GM18861 (cell line): Measurements from ENCODE around the gene KCNJ15.

ENCODE experiments used
- ATAC-seq: cut with Tn5 transposase; IDR thresholded peaks from one replicate; pipeline ENCODE4 v1.9.1; 2021; ENCODE audit not compliant: unreplicated experiment

Gene KCNJ15

DNA sequence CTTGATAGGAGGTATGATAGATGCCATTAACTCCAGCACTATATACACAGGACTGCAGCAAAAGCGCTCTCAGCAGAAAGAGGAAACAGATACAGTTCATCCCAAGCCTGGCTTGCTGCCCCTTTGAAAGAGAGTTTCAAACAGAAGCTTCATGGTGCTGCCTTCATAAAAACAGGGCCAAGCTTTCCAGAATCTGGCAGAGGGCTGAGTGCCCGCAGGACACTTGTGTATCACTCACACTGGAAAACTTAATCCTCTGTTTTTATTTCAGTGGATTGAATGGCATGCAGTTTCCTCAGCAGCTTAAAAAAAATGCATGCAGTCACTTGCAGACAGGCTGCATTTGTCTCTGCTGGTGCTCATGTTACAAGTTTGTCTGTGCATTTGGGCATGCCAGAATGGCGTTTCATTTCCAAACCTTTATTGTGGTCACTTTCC, 40.4 kb downstream of the KCNJ15 start:
- no peak for ATAC-seq

DNA sequence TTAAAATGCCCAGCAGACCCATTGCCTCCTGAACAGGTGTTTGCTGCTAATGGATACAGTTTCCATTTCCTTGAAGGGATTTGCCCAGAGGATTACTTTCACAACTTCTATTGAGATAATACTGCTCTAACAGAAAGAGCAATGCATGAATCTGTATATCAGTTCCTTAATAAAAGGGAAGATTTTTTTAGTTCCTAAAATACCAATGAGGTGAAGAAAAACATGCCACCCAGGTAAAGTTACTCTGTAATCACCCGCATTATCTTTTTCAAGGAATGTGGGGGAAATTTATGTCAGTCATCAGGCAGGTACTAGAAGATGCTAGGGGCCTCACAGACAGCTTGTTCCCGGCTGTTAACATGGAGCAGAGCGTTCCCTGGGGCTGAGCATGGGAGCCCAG, 41.1 kb downstream of the KCNJ15 start:
- ATAC-seq = no peak

DNA sequence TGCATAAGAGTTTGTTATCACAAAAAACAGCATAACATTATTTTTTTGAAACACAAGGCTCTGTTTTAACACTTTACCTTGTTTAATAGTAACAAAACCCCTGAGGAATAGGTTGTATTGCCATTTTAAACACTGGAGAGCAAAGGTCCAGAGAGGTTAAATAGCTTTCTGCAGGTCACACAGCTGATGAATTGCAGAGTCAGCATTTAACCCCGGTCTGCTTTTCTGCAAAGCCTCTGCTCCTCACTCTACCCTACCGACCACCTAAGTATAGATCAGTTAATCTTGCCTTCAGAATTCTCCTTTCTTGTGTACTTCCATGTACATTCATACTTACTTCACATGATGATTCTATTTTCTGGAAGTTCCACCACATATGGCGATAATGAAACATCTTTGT, 42.0 kb downstream of the KCNJ15 start:
- ATAC-seq = no peak

DNA sequence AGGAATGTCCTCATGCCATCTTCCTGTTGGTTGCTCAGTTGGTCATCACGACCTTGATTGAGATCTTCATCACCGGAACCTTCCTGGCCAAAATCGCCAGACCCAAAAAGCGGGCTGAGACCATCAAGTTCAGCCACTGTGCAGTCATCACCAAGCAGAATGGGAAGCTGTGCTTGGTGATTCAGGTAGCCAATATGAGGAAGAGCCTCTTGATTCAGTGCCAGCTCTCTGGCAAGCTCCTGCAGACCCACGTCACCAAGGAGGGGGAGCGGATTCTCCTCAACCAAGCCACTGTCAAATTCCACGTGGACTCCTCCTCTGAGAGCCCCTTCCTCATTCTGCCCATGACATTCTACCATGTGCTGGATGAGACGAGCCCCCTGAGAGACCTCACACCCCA, 42.9 kb downstream of the KCNJ15 start:
- ATAC-seq = no peak

DNA sequence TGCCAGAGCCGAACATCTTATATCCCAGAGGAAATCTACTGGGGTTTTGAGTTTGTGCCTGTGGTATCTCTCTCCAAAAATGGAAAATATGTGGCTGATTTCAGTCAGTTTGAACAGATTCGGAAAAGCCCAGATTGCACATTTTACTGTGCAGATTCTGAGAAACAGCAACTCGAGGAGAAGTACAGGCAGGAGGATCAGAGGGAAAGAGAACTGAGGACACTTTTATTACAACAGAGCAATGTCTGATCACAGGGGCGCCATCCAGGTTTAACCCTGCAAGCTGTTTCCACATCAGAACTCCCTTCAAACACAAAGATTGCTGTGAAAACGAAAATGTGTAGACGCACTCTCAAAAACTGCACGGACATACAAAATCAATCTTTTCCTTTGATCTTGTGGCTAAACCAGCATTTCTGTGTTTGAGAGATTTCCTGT, 43.4 kb downstream of the KCNJ15 start:
- no peak for ATAC-seq

DNA sequence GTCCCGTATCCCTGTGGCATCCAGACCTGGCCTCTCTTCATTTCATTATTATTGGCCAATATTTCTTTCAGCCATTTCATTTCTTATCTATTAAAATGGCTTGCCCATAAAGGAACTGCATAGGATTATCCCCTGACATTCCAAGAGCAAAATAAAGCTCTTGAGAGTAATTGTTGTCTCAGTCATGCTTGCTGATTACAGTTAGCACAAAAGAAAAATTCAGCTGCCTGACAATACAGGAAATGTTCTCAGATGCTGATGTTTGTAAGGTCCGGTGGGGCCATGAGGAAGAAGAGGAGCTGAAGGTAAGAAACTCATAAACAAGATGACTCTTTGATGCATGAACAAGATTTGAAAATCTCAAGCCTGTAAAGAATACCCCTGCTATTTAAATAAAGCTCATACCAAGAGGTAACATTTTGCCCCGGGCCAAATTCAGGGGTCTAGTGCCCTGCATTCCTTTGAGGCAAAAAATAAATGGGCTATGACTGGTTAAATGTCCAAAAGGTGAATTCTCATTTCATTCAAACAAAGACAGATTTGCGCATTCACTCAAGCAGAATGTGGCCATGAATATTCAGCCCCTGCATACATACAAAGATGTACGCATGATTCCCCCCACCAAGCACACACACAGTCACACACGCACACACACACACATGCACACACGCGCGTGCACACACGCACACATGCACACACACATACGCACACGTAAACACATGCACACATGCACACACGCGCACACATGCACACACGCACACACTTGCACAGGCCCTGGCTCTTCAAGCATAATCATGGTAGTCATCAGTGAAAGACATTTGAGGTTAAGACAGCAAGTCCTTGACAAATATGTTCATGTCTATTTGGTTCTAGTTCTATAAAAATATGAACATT, 44.8 kb downstream of the KCNJ15 start:
- no peak for ATAC-seq

DNA sequence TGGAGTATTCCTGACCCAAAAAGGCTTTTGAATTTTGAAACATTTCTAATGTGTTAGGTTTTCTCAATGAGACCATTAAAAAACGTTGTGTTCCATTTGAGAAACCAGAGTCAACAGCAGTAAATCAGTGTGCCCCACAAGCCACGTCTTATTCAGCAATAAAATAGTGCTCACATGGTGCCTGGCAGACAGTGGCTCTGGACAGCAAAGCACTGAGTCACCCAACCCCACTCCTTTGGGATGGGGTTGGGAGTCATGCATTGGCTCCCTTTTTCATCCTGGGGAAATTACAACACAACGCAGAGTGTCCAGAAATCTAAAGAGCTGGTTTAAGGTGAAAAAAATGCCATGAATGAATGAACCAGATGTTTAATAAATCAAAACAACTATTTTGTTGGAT, 46.5 kb downstream of the KCNJ15 start:
- no peak for ATAC-seq

DNA sequence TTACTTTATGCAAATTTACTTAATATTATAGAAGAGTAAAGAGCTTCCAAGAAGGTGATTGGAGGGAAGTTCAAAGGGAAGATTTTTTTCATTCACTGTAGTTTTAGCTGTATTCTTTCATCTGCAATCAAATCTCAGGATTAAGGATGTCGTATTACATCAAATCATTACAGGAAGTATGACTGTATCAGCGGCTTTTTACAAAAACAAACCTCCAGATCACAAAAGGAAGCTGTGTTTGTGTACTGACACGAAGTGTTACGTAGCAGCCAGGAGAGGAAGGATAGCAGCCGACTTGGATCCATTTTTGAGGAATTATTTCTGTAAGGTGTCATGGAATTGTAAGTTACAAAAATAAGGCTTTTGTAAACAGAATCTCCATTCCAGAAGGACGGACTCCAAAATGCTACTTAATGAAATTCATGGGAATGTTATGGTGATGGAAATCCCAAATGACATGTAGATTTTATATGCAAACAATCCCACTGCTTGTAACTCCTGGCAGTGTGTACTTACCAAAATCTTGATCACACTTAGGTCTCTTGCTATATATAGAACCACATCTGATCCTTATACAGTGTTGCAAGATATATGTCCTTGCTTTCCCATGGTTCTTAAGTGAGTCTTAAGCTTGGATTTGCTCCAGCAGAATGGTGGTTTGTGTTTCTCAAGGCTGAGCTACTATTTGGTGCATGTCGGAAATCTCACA, 49.8 kb downstream of the KCNJ15 start:
- no peak for ATAC-seq

DNA sequence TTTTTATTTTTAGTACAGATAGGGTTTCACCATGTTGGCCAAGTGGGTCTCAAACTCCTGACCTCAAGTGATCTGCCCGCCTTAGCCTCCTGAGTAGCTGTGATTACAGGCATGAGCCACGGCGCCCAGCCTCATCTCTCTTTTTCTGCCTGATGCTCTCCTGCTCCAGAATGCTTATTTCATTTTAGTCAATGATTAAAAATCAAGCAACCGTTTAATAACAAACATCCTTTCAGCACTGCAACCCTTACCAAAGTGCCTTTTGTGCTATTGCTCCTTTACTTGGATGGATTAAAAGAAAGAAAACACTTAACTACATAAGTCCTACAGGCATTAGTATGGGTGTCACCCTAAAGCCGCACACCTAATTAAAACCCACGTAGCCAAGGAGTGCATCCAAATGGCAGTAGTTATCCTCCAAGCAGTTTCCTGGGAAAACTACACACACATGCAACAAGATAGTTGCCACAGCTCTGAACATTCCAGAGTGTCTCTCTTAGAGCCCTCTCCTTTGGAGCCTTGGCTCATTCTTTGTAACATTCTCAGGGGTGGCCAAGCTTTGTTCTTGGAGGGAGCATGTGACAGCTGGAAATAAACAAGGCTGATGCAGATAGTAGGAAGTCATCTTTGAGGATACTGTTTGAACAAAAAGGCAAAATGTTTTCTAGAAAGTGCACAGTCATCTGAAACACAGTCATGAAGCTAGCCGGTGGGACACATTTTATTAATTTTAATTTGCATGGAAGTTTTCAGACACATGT, 51.2 kb downstream of the KCNJ15 start:
- ATAC-seq = no peak

DNA sequence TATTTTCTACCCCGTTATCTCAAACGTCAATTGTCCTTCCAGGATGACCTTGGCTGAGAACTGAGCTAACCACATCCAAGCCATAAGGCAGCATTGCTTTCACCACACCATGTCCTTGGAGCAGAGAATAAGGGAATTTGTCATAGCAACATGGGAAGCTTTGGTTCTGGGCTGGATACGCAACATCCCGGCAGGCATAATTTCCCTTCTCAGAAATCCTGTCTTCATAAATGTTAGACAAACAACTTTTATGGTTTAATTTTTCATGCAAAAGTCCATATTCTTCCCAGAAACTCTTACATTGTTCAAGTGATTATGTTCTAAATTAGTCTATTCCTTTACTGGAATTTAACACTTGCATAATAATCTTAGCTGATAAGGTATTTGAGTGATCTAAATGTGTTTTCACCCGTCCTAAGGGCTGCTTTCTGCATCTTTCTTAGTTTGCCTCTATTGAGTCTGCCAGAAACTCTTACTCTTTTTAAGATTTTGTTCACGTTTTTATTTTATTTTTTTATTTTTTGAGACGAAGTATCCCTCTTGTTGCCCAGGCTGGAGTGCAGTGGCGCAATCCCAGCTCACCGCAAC, 51.8 kb downstream of the KCNJ15 start:
- ATAC-seq = no peak

DNA sequence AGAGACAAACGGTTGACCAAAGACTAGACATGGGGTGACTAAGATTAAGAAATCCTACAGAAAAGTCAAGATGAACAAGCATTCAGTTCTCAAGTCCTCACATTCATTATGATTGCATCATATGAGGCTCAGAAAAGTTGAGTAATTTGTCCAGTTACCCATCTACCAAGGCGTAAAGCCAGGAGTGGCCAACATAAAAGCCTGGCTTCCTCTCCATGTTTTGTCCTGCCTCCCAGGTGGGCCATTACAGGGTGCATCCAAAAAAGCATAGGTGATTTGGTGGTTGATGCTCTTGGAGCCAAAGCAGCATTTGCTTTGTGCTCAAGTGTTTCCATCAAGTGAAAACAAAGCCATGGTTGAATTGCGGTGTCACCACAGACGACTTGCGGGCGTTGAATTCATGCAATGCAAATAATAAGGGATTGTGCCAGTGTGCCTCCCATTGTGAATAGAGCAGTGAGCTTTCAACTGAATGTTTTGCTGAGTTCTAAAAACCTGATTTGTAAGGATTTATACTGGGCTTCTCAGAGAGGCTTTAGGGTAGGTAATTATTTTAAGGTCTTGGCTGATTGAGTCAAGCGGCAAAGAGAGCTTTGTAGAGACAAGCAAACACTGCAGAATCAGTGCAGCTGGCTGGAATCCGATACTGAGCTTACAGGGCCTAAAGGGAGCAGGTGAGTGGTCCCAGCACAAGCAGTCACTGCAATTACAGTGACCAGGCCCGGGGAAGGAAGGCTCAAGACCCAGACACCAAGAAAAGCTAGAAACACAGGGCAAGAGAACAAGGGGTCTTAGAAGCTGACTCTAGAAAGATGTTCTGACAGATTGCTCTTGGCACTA, 54.1 kb downstream of the KCNJ15 start:
- ATAC-seq = no peak

DNA sequence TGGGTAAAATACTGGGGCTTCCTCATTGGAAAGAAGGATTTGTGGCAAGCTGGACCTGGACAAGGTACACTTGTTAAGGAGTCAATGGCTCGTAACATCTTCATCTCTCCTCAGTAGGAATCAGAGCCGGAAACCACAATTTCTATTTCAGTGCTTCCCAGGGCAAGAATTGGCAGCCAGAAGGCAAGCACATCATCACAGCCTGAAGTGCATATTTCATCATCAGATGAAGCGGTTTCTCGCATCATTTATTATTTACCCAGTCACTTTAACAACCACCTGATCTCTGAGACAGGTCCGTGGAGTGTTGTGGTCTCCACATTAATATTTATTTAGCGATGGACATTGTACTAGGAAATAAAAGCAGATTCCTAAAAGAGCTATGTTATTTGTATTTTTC, 55.0 kb downstream of the KCNJ15 start:
- ATAC-seq = no peak

DNA sequence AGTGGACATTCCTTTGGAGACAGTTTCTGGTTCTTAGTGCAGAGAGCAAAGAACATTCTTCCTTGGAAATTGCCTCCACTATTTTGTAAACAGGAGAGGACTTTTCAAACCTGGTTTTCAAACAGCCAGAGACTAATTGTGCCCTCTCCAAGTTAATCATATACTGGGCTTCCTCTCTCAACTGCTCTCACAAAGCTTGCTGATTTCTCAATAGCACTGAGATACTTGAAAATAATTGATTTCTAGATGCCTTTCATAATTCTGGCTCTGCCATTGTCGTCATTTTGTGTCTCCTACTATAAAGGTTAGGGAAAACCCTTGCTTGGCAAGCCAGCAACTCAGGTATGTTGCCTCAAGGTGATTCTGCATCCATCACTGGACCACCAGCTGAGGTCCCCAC, 56.0 kb downstream of the KCNJ15 start:
- no peak for ATAC-seq

DNA sequence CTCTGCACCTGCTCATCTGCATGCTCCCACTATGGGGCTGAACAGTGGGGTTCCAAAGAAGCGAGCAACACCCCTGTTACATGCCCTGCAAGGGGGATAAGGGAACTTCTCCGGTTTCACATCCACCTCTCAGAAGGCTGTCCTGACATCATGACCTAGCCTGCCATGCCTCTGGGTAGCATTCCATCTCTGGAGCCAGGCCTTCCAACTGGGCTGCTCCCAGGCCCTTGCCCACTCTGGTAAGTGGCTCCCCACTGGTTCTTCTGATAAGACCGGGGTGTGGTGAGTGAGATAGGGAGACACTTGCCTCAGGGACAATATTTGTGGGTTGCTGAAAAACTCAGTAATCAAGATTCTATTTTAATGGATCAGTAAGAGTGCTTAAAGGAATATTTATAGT, 57.8 kb downstream of the KCNJ15 start:
- ATAC-seq = no peak

DNA sequence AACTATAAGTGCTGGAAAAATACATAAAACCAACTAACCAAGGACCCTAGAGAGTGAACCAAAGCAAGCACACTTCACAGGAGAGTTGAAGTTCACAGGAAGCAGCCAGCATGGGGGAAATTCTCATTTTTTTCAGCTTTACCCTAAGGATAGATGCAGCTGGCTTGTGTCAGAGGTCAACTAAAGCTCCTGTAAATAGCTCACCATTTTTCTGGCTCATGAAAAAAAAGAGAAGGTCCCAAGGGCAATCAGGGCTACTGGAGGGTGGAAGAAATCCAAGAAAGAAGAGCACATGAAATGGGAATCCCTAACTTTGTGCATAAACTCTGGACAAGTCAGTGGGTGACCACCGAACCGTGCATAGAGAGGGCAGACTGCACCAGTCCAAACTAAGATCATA, 58.3 kb downstream of the KCNJ15 start:
- no peak for ATAC-seq

DNA sequence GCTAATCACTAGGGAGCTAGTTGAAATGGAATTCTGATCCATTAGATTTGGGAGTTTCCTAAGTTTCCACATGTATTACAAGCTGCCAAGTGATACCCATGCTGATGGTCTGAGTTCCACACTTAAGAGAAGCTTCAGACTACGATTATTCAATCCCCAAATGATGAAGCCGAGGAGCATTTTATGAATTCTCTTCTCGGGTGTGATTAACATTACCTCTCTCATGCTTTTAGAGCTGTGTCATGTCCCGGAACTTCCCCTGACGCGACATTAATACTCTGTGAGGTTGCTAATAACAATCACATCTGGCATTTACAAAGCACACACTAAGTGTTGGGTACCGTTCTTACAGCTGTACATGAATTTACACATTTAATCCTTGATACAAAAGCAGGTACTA, 63.0 kb downstream of the KCNJ15 start:
- no peak for ATAC-seq

DNA sequence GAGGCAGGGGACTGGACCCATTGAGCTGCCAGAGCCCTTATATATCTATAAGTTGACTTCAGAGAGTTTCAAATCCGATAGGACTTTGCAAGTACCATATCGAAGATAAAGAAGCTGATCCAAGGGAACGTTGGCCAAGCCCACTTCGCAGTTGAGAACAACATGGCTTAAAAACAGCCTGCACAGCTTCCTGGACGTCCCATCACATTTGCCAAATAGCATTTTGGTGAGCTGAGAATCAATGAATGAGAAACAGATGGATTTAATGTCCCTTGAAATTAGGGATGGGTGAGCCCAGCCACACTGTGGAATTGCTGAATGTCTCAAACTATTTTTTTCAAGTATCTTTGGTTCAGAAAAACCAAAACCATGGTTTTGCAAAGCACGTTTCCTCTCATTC, 64.8 kb downstream of the KCNJ15 start:
- no peak for ATAC-seq

DNA sequence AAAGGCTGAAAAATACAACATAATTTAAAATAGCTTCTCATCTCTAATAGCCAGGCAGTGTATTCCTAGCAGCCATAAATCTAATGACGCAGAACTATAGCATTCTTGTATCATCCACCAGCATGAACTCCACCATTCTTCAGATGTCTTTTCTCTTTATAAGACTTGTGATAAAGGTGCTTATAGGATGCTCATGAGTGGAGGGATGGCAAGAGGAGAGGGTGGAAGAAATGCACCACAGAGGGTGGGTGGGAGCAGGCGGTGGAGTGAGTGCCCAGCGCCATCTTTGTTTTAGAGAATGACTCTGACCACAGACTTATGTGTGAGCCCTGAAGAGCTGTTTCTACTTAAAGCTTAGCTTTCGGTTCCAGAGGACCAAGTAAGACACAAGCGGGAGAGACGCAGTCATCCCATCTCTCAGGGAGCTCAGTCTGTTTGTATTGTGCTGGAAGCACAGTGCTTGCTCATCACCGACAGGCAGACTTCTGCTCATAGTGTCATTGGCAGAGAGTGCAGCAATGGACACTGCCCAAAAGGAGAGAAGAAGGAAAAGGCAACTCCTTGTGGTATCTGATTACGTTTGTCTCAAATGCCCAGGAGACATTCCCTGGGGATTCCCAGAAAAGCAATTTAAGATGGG, 65.6 kb downstream of the KCNJ15 start:
- ATAC-seq = no peak

DNA sequence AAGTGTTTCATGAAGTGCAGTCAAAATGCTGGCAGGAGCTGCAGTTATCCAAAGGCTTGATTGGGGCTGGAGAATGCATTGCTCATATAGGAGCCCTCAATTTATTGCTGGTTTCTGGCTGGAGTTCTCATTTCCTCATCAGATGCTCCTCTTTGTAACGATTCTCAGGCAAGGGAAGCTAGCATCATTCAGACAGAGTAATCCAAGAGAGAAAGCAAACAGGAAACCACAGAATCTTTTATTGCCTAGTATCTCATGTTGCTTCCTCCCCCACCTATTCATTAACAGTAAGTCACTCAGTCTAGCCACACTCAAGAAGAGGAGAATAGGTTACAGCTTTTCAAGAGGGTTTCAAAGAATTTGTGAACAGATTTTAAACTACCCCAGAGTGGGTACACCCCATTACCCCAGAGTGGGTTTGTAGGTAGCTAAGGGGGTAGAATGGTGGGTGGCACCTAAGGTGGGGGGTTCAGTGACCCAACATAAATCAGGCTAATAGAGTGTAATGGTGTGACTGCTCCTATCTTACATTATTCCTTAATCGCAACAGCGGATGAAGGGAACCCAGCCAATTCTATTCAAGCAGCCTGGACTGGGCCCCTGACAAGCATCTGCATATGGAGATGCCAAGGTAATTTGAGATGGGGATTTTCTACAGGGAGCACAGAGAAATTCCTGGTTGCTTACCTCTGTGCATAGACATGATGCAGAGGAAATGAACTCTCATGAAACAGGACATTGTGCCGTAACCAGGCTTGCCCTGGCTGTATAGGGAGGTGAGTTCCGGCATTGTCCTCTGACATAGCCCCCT, 67.1 kb downstream of the KCNJ15 start:
- ATAC-seq = no peak
